HG03442 (cell line): ENCODE results near the gene TRIM33.
"Not testable (repeated sequence)": the region's sequence is repeated elsewhere in the genome, so short reads cannot be mapped to it uniquely, and the experiment has no call there.

Experiments used
- ATAC-seq: cut with Tn5 transposase; IDR thresholded peaks from one replicate; pipeline ENCODE4 v1.9.1; 2021; ENCODE audit warnings: mild to moderate bottlenecking, moderate library complexity; ENCODE audit not compliant: unreplicated experiment

Gene TRIM33

DNA sequence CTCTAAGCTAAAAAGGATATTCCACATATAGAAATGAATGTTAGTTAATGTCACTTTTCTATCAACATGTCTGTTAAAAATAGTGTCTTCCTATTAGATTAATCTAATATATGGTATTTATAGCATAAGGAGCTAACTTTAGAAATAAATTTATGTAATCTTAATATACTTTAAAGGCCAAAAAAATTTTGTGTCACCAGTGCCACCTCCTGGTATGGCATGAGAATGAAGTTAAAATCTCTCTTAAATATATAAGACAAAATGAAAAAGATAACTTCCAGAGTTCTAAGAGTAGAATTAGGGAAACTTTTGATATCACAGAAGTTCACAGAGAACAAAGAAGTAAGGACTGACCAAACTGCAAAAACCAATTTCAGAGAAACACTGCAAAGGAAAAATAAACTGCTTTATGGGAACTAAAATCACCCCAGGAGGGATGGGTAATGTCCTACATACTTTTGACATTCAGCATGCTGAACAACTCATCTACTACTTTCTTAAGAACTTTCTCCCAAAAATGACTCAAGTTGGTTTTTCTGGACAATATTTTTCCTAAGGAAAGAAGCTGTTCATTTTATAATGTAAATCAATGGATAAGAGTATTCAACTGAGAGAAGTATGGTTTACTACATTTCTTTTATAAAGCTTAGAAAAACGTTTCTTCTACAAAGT lies 82.8 kb downstream of the TRIM33 start:
- ATAC-seq, result no peak

DNA sequence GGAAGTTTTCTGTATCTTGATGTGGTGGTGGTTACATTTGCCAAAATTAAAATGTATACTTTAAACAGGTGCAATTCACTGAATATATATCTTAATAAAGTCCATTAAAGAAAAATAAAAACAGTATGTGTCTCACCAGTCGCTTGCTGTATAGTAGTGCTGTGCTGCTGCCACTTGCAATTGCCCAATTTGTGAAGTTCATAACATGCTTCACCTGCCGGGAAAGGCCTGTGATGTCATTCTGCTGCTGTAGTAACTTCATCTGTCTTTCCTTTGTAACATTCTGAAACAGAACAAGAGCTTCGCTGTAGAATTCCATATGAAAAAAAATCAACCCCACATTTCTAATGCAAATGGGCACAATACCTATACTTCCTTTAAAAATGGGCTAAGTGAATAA lies 83.4 kb downstream of the TRIM33 start:
- no peak for ATAC-seq

DNA sequence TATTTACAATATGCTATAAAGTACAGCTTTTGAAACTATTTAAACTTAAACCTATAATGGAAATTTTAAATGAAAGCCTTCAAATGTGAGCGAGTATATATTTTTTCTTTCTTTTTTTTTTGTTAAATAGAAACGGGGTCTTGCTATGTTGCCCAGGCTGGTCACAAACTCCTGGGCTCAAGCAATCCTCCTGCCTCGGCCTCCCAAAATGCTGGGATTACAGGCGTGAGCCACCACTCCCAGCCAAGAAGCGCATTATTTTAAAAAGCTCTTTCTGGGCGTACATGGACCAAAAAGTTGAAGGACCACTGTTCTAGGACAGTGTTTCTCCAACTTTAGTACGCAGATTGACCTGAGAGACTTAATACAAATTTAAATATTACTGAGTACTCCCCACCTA lies 87.5 kb downstream of the TRIM33 start:
- no peak for ATAC-seq

DNA sequence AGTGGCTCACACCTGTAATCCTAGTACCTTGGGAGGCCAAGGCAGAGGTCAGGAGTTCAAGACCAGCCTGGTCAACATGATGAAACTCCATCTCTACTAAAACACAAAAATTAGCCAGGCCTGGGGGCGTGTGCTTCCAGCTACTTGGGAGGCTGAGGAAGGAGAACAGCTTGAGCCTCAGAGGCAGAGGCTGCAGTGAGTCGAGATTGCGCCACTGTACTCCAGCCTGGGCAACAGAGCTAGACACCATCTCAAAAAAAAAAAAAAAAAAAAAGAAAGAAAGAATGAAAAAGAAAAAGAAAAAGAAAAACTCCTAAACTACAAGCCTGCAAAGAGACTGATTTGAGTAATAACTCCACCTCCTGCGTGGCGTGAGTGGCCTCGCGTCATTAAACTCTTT lies 92.1 kb downstream of the TRIM33 start:
- ATAC-seq, result not testable (repeated sequence)

DNA sequence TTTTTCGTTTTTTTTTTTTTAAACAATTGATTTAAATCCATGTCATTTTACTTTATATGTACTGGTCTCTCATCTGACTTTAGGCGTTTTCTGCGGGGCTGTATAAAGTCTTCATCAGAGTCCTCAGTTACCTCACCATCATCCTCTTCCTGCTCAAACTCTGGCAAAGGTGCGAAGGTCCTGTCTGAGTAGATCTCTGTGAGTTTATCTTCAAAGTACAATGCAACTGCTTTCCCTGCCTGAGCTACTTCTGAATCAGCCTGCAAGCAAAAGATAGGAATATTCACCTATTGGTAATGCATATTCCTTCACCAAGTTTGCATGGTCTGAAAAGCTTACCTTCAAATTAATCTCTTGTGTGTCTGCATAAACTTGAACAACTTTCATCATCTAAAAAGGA lies 113.4 kb downstream of the TRIM33 start:
- no peak for ATAC-seq

DNA sequence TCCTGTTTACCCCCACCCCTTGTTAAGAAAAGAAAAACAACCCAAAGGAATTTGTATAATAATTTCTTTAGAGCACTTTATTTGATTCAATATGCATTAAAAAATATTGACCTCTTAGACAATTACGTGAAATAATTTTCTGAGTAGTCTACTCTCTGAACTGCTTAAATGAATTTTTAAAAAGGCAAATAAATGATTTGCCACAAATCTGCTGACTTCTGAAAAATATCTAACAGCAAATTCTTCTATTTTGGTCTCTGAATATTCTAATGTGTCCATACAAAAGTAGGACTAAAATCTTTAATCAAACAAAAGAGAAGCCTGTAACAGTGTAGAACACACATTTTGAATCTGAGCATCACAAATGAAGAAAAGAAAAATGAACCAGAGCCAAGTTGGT lies 115.1 kb downstream of the TRIM33 start:
- ATAC-seq, result no peak

DNA sequence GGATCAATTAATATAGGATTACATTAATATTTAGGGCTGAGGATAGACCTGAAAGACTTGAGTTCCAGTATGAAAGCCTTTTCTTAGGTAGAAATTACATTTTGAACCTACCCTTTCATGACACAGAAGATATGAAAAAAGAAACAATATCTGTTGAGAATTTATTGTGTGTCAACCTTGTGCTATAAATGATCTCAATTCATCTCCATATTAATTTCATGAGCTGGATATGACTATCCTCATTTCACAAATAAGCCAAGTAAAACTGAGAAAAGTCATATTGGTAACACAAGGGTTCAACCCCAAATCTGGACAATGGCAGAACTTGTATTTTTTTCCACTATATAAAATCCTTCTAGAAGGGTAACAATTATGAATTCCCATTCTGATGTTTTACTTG lies 120.0 kb downstream of the TRIM33 start:
- no peak for ATAC-seq

DNA sequence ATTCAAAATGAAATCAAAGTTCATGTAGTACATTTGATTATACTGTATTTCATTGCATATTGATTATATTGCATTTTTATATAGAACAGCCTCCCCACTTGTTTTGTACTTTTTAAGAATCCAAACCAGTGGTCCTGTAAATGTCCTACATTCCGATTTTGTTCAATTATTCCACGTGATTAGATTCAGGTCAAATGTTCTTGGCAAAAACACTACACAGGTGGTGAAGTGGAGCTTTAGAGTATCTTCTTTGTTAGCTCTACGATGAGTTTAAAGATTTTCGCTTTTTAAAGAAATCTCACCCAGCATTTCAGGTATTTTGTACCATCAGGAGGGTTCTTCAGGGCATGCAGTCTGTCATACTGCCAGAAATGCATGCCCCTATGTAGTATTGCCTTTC lies 120.6 kb downstream of the TRIM33 start:
- ATAC-seq, result no peak

DNA sequence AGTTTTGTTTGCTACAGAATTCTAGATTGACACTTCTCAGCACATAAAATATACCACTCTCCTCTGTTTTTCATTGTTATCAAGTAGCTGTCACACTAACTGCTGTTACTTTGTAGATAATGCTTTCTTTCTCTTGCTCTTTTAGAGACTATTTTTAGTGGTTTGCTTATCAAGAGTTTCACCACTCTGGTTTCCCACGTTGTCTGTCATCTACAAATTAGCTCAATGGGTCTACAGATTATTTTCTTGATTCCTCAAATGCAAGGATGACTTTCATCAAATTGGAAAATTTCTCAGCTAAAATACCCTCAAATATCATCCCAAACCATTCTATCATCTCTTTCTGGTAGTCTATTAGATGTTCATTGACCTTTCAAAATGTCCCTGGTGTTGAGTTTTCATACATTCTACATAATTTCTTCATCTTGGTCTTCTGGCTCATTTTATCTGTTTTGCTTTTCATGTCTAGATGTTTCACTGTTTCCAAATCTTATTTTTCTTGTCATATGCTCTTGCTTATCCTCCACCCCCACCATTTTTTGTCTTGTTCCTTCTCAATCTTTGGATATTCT lies 122.5 kb downstream of the TRIM33 start:
- ATAC-seq, result no peak

DNA sequence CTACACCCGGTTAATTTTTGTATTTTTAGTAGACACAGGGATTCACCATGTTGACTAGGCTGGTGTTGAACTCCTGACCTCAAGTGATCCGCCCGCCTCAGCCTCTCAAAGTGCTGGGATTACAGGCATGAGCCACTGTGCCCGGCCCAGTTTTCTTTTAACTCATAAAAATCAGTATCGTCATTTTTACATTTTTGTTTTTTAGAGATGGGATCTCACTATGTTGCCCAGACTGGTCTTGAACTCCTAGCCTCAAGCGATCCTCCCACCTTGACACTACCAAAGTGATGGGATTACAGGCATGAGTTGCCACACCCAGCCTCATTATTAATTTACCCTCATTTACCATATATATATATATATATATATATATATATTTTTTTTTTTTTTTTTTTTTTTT lies 123.4 kb downstream of the TRIM33 start:
- not testable (repeated sequence) for ATAC-seq

DNA sequence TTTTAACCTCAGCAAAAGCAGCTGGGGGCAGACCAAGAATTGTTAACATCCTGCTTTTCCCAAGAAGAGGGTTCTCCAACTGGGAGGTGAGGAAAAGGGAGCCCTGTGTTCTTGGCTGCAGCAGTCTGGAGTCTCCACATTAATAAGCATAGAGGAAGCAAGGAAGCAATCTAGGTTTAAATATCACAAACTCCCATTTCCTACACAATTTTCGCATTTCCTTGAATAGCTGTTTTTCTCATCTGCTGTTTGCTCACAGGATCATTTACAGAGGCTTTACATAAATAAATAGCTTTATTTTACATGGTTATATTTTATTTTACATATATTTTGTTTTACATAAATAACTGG lies 124.0 kb downstream of the TRIM33 start:
- no peak for ATAC-seq

DNA sequence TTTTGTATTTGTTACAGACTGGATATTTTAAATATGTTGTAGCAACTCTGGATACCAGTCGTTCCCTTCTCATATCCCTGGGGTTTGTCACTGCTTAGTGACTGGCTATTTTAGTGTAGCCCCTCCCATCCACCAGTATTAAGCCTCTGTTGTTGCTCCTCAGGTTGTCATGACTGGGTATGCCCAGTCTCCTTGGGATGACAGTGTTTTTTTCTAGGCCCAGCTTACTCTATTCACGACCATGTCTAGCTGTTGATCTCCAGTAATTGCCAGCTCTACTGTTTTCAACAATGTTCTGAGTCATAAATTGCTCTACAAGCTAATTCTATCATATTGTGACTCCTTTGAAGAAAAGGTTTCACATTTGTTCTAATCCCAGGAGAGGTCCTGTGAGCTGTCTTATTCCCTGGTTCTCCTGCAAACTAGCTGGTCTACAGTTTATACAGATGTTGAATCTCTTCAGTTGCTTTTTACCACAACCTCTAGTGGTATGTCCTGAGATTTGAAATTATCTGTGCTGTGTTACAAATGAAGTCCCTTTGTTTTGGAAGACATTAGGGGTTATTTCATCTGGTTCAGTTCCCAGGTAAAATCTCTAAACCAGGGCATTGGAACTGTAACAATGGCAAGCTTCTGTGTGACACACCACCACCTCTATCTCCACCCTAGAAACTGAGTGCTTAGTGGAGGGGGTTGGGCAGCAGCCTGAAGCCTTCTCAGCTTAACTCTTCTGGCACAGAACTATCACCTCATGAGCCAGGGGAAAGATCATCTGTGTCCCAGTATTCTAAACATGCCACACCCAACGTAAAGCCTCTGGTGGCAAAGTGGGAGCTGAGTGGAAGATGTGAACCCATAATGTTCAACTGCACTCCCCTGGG lies 124.6 kb downstream of the TRIM33 start:
- ATAC-seq, result no peak

DNA sequence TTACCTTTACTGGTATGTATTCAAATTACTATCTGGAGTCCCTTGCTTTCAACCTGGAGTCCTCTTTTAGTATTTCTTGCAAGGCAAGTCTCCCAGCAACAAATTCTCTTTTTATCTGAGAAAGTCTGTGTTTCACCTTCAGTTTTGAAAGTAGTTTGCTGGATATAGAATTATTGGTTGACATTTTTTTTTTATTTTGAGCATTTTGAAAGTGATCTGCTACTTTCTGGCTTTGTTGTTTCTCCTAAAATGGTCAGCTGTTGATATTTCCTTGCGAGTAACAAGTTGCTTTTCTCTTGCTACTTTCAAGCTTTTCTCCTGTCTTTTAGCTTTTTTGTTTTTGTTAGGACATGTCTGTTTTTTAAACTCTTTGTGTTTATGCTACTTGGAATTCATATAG lies 126.1 kb downstream of the TRIM33 start:
- no peak for ATAC-seq

DNA sequence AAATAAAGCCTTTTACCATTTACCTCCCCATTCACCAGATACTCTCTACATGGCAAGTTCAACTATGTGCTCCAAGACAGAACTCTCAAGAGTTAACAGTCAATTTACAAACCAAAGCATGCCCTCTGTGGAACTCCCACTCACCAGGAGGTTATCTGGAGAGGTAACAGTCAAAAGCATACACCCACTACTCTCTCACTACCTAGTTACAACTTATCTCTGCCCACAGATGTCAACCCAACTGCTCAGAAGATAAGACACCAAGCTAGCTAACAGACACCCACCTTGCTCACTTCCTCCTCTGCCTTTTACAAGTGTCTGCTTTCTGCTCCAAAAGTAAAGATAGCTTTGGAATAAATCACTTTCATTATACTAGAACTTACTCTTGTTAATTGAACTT lies 131.0 kb downstream of the TRIM33 start:
- no peak for ATAC-seq

DNA sequence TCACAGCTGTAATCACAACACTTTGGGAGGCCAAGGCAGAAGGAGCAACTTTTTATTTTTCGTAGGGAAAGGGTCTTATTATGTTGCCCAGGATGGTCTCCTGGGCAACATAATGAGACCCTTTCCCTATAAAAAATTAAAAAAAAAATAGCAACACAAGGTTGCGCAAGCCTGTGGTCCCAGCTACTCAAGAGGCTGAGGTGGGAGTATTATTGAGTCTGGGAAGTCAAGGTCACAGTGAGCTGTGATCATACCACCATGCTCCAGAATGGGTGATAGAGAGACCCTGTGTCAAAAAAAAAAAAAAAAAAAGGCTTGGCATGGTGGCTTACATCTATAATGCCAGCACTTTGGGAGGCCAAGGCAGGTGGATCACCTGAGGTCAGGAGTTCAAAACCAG lies 131.6 kb downstream of the TRIM33 start:
- ATAC-seq, result no peak

DNA sequence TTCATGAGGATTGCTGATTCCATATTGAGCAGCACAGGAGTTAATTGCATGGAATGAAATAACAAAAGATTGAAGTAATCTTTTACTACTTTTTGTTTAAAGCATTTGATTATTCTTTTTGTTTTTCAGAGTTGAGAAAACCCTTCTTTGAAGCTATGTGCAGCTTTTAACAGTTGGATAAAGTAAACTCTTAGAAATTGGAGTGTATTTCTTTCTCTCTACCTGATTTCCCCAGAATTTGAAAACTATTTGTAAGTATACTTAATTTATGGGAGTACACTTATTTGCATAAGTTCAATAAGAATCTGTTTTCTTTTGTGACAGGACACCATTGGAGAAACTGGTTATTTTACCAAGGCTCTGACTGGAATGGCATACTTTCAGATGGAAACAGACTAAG lies 133.6 kb downstream of the TRIM33 start:
- no peak for ATAC-seq

DNA sequence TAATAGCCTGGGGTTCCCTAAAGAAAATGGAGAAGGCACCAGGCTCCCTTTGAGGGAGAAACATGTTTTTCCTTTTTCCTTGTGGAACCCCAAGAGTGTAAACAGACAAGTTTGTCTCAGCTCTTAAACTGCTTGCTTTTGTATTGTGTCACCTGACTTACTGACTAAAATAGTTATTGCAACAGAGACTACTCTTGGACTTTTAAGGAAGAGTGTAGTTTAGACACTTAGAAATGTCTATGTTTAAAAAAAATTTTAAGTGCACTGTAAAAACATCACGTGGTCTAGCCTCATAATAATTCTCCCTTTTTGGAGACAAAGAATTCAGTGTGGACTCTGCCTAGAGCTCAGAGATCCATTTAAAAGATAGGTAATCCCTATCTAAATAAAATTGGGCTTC lies 141.1 kb downstream of the TRIM33 start:
- ATAC-seq, result no peak

DNA sequence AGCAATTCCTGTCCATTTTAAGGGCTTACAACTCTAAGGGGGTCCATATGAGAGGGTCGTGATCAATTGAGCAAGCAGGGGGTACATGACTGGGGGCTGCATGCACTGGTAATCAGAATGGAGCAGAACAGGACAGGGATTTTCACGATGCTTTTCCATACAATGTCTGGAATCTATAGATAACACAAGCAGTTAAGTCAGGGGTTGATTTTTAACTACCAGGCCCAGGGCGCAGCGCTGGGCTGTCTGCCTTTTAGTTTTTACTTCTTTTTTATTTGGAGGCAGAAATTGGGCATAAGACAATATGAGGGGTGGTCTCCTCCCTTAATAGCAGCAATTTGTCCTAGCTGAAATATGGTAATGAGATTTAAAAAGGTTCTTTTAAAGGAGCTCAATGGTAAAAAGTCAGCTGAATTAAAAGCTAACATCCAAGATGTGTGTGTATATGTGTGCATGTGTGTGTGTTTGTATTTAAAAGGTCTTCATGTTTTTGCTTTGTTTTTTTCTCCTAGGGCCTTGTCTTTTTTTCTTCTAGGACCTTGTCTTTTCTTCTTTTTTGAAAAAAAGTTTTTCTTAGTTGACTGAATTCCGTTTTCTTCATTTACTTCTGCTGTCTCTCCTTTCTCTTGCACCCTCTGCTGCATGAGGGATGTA lies 141.6 kb downstream of the TRIM33 start:
- ATAC-seq, result not testable (repeated sequence)

DNA sequence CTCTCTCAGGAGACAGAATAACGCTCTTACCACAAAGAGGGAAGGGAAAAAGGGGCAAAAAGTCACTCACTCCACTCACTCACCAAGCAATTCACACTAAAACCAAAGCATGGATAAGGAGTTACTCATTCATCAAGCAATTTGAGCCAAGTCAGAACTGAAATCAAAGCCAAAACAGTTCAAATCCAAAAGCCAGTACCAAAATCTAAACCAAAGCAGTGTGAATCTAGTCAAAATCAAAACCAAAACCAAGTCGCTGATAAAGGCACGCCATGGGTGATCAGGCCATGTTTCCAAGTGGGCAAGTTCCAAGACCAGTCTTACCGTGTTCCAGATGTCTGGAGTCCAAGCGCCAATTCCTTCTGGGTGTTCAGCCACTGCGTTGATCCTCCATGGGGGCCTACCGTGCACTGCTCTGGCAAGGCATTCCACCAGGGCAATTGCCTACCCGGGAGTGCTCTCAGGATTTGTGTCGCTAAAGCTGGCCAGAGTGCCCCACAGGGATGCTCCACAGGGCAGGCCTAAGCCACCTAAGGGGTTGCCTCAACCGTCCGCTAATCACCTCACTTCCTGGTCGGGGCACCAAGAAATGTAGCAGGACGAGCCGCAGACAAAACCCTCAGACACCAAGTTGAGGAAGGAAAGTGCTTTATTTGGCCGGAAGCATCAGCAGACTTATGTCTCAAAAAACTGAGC lies 142.3 kb downstream of the TRIM33 start:
- no peak for ATAC-seq

DNA sequence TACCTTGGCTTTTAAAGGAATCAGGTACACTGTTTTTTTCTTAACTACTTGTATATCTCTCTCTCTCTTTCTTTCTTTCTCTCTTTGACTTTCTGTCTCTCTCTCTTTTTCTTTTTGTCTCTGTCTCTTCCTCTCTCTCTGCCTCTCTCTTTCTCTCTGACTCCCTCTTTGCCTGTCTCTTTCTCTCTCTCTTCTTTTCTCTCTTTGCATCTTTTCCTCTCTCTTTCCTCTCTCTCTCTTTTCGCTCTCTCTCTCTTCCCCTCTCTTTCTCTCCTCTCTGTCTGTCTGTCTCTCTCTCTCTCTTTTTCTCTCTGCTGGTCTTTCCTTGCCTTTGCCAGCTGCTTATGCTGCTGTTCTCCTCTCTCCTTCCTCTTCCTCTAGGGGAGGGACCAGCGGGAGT lies 143.2 kb downstream of the TRIM33 start:
- no peak for ATAC-seq

DNA sequence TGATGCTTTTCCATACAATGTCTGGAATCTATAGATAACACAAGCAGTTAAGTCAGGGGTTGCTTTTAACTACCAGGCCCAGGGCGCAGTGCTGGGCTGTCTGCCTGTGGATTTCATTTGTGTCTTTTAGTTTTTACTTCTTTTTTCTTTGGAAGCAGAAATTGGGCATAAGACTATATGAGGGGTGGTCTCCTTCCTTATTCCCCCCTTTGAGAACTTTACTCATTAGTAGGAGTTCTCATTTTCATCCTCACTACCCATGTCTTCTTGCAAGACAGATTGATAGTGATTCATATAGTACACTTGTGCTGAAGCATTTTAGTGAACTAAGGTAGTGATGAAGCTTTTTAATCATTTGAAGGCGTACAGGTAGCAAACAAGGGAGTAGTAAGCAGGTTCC lies 147.8 kb downstream of the TRIM33 start:
- ATAC-seq, result not testable (repeated sequence)
